ENCODE data around the gene CDKN3. TPM values are rescaled to one million over a fixed set of nuclear protein-coding genes. Genes with fewer than 3 reads are reported as not detected.
"Not testable (repeated sequence)": the region's sequence is repeated elsewhere in the genome, so short reads cannot be mapped to it uniquely, and the experiment has no call there.

The CDKN3 gene
- total and polyA plus RNA-seq, 8 donors: 1.8 to 20.8 (median 6.2) TPM; not detected in 2

DNA sequence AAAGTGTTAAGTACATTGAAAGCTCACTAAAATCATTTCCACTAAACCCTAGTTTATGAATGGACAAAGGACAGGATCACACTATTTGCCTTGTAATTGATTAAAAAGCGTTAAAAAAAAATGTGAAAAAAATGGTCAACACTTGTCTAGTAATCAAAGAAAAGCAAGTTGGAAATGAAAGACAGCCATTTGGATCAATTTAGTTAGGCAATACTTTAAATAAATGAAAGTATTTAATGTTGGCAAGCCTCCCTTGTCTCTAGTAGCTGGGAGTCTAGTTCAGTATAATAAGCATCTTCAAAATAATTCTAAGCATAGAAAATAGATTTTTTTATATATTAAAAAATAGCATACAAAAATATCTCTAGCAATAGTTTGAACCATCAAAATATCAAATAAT lies 58.6 kb downstream of the CDKN3 start:
- DNase-seq: no peak
- 51 to 64% (median 61%) methylated on average over 1 of the region's 1 CpG for WGBS, 5 donors

DNA sequence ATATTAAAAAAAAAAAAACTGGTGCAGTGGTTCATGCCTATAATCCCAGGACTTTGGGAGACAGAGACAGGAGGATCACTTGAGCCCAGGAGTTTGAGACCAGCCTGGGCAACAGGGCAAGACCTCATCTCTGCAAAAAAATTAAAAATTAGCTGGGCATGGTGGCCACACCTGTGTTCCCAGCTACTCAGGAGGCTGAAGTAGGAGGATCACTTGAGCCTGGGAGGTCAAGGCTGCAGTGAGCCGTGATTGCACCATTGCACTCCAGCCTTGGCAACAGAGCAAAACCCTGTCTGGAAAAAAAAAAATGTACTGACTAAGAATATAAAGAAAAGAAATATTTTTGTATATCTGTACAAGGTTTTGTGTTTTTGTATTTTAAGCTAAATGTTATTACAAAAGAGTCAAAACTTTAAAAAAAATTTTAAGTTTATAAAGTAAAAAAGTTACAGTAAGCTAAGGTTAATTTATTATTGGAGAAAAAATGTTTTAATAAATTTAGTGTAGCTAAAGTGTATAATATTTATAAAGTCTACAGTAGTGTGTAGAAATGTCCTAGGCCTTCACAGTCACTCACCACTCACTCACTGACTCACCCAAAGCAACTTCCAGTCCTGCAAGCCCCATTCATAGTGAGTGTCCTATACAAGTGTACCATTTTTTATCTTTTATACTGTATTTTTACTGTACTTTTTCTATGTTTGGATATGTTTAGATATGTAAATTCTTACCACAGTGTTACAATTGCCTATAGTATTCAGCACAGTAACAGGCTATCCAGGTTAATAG lies 60.2 kb downstream of the CDKN3 start:
- H3K4me1 ChIP-seq; H3K4me3 ChIP-seq; H3K36me3 ChIP-seq; intact Hi-C loops (cut with DNase I; ENCODE audit: low total_unique reads); DNase-seq; H3K27ac ChIP-seq: not testable (repeated sequence)
- Histone ChIP-seq H3K9me3 (peaks cover 0 to 15% (median 9%) of the 10 kb centered on the region in 4 donors), H3K27me3 (peaks cover 0 to 29% (median 2%) of the 10 kb centered on the region in 3 donors)
- 81 to 88% (median 85%) methylated on average over 1 of the region's 1 CpG for WGBS, 5 donors

More for the DNA sequence above, 58.6 kb downstream of the CDKN3 start:
- H3K9me3 ChIP-seq: peaks cover 0 to 15% (median 9%) of the 10 kb centered on the region in 4 donors
- TF ChIP-seq POLR2A (IDR thresholded peaks at IDR 0.05) (no peak), POLR2AphosphoS5 (IDR thresholded peaks at IDR 0.05) (no peak), EP300 (IDR thresholded peaks at IDR 0.05) (no peak)
- TF ChIP-seq, protein P1, sequence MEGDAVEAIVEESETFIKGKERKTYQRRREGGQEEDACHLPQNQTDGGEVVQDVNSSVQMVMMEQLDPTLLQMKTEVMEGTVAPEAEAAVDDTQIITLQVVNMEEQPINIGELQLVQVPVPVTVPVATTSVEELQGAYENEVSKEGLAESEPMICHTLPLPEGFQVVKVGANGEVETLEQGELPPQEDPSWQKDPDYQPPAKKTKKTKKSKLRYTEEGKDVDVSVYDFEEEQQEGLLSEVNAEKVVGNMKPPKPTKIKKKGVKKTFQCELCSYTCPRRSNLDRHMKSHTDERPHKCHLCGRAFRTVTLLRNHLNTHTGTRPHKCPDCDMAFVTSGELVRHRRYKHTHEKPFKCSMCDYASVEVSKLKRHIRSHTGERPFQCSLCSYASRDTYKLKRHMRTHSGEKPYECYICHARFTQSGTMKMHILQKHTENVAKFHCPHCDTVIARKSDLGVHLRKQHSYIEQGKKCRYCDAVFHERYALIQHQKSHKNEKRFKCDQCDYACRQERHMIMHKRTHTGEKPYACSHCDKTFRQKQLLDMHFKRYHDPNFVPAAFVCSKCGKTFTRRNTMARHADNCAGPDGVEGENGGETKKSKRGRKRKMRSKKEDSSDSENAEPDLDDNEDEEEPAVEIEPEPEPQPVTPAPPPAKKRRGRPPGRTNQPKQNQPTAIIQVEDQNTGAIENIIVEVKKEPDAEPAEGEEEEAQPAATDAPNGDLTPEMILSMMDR (IDR thresholded peaks at IDR 0.05): no peak
- no peak overlapping the region for H3K4me3 ChIP-seq
- H3K4me1 ChIP-seq: peaks cover 0 to 6% (median 2%) of the 10 kb centered on the region in 4 donors
- intact Hi-C loops (cut with DNase I; ENCODE audit: low total_unique reads): no loop called here
- peaks cover 0 to 23% (median 2%) of the 10 kb centered on the region in 3 donors for H3K27me3 ChIP-seq
- no peak overlapping the region for H3K27ac ChIP-seq
- H3K36me3 ChIP-seq: no peaks in the 10 kb centered on the region

DNA sequence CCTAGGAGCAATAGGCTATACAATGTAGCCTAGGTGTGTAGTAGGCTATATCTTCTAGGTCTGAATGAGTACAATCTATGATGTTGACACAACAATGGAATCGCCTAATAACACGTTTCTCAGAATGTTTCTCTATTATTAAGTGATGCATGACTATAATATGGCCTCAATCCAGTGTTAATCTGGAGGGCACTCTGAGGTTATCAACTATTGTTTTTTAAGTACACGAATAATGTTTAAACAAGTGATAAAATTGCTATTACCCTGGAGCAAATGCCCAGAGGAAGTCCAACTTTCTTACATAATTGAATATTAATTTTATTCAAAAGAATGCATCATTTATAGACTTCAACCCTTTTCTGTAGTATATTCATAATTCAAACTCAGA lies 60.8 kb downstream of the CDKN3 start:
- TF ChIP-seq POLR2A (IDR thresholded peaks at IDR 0.05) (no peak), EP300 (IDR thresholded peaks at IDR 0.05) (no peak), POLR2AphosphoS5 (IDR thresholded peaks at IDR 0.05) (peak in 1 of 3 donors; percentile 38)
- TF ChIP-seq, protein P1 (IDR thresholded peaks at IDR 0.05): no peak
- no peak overlapping the region for H3K27ac ChIP-seq
- 28 to 46% (median 31%) methylated on average over 3 of the region's 3 CpGs for WGBS, 5 donors

DNA sequence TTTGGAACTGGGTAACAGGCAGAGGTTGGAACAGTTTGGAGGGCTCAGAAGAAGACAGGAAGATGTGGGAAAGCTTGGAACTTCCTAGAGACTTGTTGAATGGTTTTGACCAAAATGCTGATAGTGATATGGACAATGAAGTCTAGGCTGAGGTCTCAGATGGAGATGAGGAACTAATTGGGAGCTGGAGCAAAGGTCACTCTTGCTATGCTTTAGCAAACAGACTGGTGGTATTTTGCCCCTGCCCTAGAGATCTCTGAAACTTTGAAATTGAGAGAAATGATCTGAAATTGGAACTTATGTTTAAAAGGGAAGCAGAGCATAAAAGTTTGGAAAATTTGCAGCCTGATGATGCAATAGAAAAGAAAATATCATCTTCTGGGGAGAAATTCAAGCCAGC lies 61.7 kb downstream of the CDKN3 start:
- DNase-seq; intact Hi-C loops (cut with DNase I; ENCODE audit: low total_unique reads); H3K4me3 ChIP-seq; H3K36me3 ChIP-seq; H3K27ac ChIP-seq; H3K4me1 ChIP-seq: not testable (repeated sequence)
- Histone ChIP-seq H3K9me3 (peaks cover 0 to 15% (median 9%) of the 10 kb centered on the region in 4 donors), H3K27me3 (peaks cover 0 to 39% (median 5%) of the 10 kb centered on the region in 3 donors)

More for the DNA sequence above, 60.8 kb downstream of the CDKN3 start:
- intact Hi-C loops (cut with DNase I; ENCODE audit: low total_unique reads): no loop called here
- H3K9me3 ChIP-seq: peaks cover 0 to 15% (median 9%) of the 10 kb centered on the region in 4 donors
- H3K4me1 ChIP-seq: peaks cover 0 to 6% (median 2%) of the 10 kb centered on the region in 4 donors
- H3K4me3 ChIP-seq: no peak overlapping the region
- peak in 1 of 2 donors; percentile 42 for DNase-seq
- no peaks in the 10 kb centered on the region for H3K36me3 ChIP-seq
- H3K27me3 ChIP-seq: peaks cover 0 to 33% (median 2%) of the 10 kb centered on the region in 3 donors

DNA sequence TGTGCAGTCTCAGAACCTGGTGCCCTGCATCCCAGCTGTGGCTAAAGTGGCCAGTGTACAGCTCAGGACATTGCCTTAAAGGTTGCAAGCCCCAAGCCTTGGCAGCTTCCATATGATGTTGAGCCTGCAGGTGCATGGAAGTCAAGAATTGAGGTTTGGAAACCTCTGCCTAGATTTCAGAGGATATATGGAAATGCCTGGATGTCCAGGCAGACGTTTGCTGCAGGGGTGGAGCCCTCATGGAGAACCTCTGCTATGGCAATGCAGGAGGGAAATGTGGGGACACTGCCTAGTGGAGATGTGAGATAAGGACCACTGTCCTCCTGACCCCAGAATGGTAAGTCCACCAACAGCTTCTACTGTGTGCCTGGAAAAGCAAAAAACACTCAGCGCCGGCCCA lies 62.3 kb downstream of the CDKN3 start:
- Histone ChIP-seq H3K27me3 (peaks cover 0 to 33% (median 5%) of the 10 kb centered on the region in 3 donors), H3K9me3 (peaks cover 0 to 15% (median 9%) of the 10 kb centered on the region in 4 donors), H3K27ac (no peak overlapping the region), H3K4me1 (peaks cover 0 to 6% (median 2%) of the 10 kb centered on the region in 4 donors), H3K36me3 (no peaks in the 10 kb centered on the region), H3K4me3 (no peak overlapping the region)
- 86 to 95% (median 90%) methylated on average over 3 of the region's 3 CpGs for WGBS, 5 donors
- no peak for DNase-seq
- TF ChIP-seq EP300 (IDR thresholded peaks at IDR 0.05) (no peak), POLR2AphosphoS5 (IDR thresholded peaks at IDR 0.05) (no peak), POLR2A (IDR thresholded peaks at IDR 0.05) (no peak)
- TF ChIP-seq, protein P1 (IDR thresholded peaks at IDR 0.05): no peak
- intact Hi-C loops (cut with DNase I; ENCODE audit: low total_unique reads): no loop called here

Data from stomach (tissue), 9 donors.